OCI-LY7 (cell line): Measurements from ENCODE around the gene CSF1.

Source experiments
- CTCF ChIP-seq: fragments of 200-600 bp; sonication (generic); conservative IDR thresholded peaks from 2 replicates; pipeline ENCODE4 v1.5.1; 2014; ENCODE audit warnings: mild to moderate bottlenecking, antibody characterized with exemption, low read length, moderate library complexity, mixed read lengths
- EZH2phosphoT487 ChIP-seq: fragments of 200-600 bp; sonication (generic); IDR thresholded peaks from 2 replicates; pipeline ENCODE4 v1.6.1; 2018; ENCODE audit warnings: low read depth, borderline replicate concordance, mild to moderate bottlenecking, mixed run types, antibody characterized with exemption, low read length, moderate library complexity, mixed read lengths

DNA sequence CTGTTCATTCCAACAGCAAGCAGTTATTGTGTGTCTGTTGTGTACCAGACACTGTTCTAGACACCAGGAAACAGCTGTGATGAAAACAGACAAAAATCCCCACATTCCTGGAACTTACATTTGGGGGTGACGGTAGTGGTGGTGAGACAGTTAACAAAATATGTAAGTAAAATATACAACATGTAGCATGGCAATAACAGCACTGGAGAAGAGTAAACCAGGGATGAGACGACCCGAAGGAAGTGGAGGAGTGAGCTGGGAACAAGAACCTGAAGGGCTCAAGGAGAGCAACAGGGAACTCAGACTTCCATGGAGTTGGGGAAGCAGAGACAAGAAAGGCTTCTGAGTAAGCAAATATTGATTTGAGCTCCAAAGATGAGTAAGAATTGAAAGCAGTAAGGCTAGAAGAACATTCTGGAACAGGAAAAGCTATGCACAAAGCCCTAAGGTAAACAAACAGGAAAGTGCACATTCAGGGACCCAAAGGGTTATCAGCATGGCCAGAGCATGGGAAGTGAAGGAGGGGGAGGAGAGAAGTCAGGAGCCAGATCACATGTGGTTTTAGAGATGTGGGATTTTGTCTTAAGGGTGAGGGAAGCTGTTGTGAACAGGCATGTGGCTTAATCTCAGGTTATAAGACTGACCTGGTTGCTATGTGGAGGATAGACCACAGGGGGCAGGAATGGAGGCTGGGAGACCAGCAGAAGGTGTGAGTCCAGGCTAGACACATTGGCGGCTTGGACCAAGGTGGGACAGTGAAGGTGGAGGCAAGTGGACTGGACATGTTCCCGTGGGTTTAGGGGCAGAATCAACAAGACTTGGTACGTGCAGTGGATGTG, 7.3 kb downstream of the CSF1 start:
- TF ChIP-seq CTCF = 0 out of 2 replicates have a peak, but pooled peaks have one; percentile 25
- no peak for TF ChIP-seq EZH2phosphoT487
